ENCODE measurements around the gene PCBP1.

The PCBP1 gene

DNA sequence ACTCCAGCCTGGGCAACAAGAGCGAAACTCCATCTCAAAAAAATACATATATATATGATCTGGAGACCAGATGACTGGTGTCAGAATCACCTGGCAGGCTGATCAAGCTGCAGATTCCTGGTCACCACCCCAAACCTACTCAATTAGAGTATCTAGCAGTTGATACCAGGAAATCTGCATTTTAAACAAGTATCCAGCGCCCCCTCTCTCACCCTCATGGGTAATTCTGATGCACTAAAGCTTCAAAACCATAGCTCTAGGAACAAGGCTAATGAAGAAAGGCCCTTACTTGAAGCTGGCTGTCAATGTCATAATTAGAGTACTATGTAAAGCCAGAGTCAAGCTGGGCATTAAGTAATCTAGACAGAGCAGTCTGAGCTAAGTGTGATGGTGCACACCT lies 25.0 kb upstream of the PCBP1 start:
- no peak overlapping the region for H3K4me3 ChIP-seq (ENCODE audit: low read length)

DNA sequence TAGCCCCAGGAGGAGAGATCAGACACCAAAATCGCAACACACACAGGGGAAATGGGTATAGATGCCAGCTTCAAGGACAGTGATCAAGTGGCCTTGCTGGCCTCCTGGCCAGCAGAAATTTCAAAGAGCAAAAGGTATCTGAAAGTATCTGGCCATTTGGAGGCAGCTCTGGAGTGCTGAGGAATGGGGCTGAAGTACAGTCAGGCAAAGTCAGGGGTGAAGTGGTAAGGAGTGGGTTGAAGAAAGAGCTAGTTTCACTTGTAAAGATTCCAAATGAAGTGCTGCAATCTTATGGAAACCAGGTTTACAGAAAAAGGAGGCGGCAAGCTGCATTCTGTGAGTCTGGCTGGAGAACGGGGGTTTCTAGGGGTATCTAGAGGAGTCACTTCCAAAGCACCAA lies 19.2 kb upstream of the PCBP1 start:
- no peak for TF ChIP-seq ZNF274 (IDR thresholded peaks at IDR 0.05; ENCODE audit: low read depth, low read length)
- H3K4me3 ChIP-seq (ENCODE audit: low read length), result no peak overlapping the region

More for the DNA sequence above, 25.0 kb upstream of the PCBP1 start:
- no peak for TF ChIP-seq ZNF274 (IDR thresholded peaks at IDR 0.05; ENCODE audit: low read depth, low read length)

DNA sequence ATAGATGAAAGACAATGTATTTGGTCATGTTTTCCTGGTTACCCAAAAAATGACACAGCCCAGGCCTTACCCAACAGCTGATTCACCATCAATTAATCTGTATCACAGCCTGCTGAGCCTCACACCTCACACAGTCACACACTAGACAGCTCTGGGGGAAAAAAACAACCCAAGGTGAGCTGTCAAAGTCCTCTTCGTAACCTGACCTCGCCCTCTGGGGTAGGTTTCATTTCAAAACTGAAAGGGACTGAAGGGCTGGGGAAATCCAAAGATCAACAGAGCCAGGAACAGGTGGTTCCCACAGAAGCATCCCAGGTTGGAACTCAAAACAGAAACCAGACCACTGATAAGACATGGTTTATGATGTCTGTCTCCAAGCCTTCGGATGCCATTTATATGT lies 18.2 kb upstream of the PCBP1 start:
- TF ChIP-seq ZNF274 (IDR thresholded peaks at IDR 0.05; ENCODE audit: low read depth, low read length), result no peak
- H3K4me3 ChIP-seq (ENCODE audit: low read length), result peak overlapping the region; percentile 7; the same call in 1 of the 2 replicates

DNA sequence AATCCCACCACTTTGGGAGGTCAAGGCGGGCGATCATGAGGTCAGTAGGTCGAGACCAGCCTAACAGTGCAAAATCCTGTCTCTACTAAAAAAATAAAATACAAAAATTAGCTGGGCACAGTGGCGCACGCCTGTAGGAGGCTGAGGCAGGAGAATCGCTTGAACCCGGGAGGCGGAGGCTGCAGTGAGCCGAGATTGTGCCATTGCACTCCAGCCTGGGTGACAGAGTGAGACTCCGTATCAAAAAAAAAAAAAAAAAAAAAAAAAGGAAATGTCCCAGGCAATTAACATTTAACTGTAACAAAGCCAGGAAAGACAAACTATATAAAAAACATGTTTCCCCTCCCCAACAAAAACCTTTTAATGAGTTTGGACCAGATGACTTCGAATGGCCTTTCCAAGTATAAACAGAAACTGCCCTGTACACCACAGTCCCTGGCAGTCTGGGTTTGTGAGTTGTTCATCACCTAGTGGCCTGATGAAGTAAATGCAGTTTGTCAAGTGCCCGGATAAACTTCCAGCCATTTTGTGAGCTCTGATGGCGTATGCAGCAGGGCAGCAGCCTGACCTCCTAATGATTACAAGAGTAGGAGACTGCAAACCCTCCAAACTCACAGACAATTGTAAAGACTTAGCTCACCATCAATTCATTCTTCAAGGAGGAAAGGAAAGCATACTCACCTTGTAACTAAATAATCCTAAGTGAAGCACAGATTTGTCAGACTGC lies 16.6 kb upstream of the PCBP1 start:
- no peak overlapping the region for H3K4me3 ChIP-seq (ENCODE audit: low read length)
- TF ChIP-seq ZNF274 (IDR thresholded peaks at IDR 0.05; ENCODE audit: low read depth, low read length), result no peak

DNA sequence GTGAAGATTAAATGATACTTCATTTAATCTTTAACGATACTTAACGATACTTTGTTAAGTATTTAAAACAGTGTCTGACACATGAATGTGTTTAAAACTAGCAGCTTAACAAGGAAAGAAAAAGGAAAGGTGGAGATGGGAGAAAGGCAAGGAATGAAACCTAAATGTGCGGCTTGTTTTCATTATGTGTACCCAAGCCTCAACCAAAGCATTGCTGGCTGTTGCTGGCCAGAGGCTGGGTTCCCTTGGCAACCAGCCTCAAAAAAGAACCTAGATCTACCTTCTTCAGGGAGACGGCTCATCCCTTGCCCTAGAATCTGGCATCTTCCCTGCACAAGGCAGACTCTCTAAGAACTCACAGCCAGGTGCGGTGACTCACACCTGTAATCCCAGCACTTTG lies 13.8 kb upstream of the PCBP1 start:
- TF ChIP-seq ZNF274 (IDR thresholded peaks at IDR 0.05; ENCODE audit: low read depth, low read length), result no peak
- no peak overlapping the region for H3K4me3 ChIP-seq (ENCODE audit: low read length)

DNA sequence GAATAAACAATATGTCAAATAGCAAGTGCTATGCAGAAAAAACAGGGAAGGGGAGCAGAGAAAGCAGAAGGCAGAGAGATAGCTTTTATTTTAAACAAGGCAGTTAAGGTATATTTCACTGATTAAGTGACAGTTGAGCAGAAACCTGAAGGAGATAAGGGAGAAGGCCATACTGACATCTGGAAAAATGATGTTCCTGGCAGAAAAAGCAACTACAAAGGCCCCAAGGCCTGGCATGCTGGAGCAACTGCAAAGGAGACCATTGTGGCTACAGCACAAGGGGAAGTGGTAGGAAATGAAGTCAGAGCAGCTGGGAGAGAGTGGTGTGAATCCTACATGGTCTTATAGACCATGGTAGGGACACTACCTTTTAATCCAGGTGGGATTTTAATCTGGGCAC lies 8.9 kb upstream of the PCBP1 start:
- TF ChIP-seq ZNF274 (IDR thresholded peaks at IDR 0.05; ENCODE audit: low read depth, low read length), result no peak
- no peak overlapping the region for H3K4me3 ChIP-seq (ENCODE audit: low read length)

DNA sequence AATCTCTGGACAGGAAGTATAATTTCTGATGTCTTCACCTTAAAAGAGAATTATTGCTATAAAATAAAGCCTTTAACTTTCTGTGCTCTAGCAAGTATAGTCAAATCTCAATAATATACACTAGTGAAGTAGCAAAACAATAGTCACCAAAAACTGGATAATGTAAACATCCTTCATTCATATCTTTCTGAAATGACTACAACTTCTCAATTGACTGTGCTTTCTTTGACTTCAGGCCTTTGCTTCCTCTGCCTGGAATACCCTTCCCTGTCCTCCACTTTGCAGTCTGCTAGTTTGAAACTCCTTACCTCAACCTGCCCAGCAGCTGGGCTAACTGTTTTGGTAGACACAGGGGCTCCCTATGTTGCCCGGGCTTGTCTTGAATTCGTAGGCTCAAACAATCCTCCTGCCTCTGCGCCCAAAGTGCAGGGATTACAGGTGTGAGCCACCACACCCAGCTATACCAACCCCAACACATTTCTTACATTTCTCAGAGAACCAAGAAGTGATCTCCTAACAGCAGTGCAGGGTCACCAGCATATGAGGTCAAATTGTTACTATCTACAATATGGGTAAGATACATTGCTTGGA lies 6.6 kb upstream of the PCBP1 start:
- no peak overlapping the region for H3K4me3 ChIP-seq (ENCODE audit: low read length)
- TF ChIP-seq ZNF274 (IDR thresholded peaks at IDR 0.05; ENCODE audit: low read depth, low read length), result no peak

DNA sequence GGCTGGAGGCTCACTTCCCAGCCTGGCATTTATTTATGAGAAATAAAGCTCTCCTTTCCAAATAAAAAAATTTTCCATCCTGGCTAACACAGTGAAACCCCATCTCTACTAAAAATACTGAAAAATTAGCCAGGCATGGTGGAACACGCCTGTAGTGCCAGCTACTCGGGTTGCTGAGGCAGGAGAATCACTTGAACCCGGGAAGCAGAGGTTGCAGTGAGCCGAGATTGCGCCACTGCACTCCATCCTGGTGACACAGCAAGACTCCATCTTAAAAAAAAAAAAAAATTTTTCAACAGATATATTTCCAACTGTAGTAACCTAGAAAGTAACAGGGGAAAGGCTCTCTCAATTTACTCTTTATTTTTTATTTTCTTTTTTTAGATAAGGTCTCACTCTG lies 6.1 kb upstream of the PCBP1 start:
- no peak overlapping the region for H3K4me3 ChIP-seq (ENCODE audit: low read length)
- TF ChIP-seq ZNF274 (IDR thresholded peaks at IDR 0.05; ENCODE audit: low read depth, low read length), result no peak

DNA sequence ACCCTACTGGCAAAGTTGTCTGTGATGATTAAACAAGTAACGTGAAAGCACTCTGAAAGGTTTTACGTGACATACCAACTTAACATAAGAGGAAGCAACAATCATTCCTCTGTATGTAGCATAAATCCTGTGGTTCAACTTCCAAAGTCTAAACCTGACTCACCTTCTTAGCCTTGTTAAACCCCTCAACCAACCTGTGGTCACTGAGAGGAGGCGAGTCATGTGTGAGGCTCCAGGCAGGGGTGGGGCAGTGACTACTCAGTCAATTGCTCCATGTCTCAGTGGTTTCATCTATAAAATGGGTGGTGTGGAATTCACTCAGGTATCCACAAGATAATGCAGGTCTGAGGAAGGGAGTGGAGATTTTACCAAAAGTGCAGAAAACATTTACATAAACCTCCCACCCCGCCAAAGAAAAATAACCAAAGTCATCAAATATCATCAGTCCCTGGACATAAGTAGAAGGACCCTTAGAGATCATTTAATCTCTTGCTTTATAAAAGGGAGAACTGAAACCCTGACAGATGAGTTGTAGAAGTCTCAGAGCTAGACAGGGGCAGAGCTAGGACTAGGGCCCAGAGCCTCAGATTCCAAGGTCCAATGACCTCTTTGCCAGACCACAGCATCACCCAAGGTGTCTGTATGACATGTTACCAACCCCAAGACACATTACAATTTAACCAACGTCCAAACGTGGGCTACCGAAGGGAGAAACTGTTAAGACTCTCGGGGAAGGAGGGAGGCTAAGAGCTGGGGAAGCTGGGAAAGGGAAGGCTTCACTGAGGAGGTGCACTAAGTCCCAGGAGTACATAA lies 3.7 kb upstream of the PCBP1 start:
- peak overlapping the region; percentile 34 for H3K4me3 ChIP-seq (ENCODE audit: low read length)
- TF ChIP-seq ZNF274 (IDR thresholded peaks at IDR 0.05; ENCODE audit: low read depth, low read length), result no peak

DNA sequence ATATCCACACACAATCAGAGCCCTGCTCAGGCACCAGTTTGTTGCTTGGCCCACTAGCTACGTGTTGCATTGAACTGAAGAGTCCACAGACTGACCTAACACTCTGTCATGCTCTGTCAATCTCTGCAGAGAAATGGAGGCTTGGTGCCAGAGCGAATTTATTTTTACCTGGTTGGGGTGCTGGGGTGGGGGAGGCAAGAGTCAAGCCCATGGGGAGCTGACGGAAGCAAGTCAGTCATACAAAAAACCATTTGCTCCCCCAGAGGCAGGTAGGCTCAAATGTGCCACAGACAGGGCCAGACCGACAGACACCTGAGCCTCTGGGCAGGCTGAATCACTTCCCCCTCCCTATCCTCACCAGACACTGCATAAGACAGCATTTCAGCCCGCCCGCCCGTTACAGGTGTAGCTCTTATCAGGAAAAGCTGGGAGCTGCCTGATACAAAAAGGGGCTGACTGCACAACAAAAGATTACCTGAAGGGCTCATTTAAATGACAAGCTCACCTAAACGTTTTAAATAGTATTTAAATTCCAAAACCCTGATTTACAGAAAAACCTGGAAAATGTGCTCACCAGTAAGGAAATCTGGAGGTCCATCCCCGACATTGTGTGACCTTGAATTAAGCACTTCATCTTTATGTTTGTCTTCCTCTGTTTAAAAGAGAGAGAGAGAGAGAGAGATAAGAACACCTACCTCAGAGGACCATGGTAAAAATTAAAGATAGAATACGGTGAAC lies 2.1 kb upstream of the PCBP1 start:
- peak overlapping the region; percentile 93 for H3K4me3 ChIP-seq (ENCODE audit: low read length)
- no peak for TF ChIP-seq ZNF274 (IDR thresholded peaks at IDR 0.05; ENCODE audit: low read depth, low read length)

DNA sequence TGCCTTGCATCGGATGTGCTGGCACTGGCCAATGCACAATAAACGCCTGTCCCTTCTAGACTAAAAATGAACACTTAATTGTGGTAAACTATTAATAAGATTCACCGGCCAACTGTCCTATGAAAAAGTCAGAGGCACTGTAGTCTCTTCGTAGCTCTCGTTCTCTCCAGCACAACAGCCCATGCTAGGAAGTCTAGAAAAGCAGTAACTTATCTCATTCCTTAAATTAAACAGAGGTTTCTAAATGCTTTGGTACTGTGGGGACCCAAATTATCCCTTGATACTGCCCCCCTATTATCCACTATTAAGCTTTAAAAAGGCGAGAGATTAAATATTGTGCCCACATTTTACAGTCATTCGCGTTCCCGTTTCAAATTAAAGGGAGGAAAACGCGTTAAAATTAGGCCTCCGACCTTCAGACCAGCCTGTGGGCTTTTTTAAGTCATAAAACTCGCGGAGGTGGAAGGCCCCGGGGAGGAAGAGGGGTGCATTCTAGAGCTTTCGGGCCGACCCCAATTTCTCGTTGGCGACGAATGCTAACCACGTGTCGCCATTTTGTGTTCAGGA lies 1.5 kb upstream of the PCBP1 start:
- no peak for TF ChIP-seq ZNF274 (IDR thresholded peaks at IDR 0.05; ENCODE audit: low read depth, low read length)

DNA sequence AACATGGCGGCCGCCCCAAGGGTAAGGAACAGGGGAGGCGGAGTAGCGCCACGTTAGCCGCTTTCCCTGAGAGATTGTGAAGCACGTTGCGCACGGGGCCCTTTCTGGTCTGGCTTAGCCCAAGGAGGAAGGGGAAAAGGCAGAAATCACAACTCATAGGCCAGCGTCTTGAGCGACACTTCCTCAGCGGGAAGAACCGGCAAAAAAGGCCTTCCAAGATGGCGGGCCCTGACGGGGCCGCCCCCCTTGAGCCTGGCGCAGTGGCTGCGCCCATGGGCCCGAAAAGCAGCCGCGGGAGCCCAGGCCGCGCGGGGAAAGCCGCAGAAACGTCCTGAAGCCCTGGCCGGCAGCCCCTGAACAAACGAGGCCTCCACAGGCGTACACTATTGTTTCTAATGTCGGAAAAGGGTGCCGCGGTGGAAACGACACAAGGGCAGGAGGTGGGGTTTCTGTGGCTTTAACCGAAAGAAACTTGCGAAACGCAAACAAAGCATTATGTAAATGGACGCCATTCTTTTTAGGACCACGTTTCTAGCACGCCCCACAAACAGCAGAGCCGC lies 919 bp upstream of the PCBP1 start:
- H3K4me3 ChIP-seq (ENCODE audit: low read length), result peak overlapping the region; percentile 93
- no peak for TF ChIP-seq ZNF274 (IDR thresholded peaks at IDR 0.05; ENCODE audit: low read depth, low read length)

More for the DNA sequence above, 1.5 kb upstream of the PCBP1 start:
- peak overlapping the region; percentile 93 for H3K4me3 ChIP-seq (ENCODE audit: low read length)

DNA sequence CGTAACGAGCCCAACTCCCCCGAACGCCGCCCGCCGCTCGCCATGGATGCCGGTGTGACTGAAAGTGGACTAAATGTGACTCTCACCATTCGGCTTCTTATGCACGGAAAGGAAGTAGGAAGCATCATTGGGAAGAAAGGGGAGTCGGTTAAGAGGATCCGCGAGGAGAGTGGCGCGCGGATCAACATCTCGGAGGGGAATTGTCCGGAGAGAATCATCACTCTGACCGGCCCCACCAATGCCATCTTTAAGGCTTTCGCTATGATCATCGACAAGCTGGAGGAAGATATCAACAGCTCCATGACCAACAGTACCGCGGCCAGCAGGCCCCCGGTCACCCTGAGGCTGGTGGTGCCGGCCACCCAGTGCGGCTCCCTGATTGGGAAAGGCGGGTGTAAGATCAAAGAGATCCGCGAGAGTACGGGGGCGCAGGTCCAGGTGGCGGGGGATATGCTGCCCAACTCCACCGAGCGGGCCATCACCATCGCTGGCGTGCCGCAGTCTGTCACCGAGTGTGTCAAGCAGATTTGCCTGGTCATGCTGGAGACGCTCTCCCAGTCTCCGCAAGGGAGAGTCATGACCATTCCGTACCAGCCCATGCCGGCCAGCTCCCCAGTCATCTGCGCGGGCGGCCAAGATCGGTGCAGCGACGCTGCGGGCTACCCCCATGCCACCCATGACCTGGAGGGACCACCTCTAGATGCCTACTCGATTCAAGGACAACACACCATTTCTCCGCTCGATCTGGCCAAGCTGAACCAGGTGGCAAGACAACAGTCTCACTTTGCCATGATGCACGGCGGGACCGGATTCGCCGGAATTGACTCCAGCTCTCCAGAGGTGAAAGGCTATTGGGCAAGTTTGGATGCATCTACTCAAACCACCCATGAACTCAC lies 673 bp downstream of the PCBP1 start:
- peak overlapping the region; percentile 82 for H3K4me3 ChIP-seq (ENCODE audit: low read length)
- TF ChIP-seq ZNF274 (IDR thresholded peaks at IDR 0.05; ENCODE audit: low read depth, low read length), result no peak

Measured in GM08714 (cell line).